Breast epithelium (tissue), 3 donors: ENCODE results near the gene CCSER1.

Source experiments
- CTCF ChIP-seq, 3 donors: fragments of 450-650 bp; IDR thresholded peaks; one replicate each; pipeline ENCODE4 v1.5.1; 2016 to 2017; ENCODE audit warnings: antibody characterized with exemption in 3 of 3, mild to moderate bottlenecking in 3 of 3, moderate library complexity in 3 of 3
- POLR2AphosphoS5 ChIP-seq, 3 donors: sonication (generic); formaldehyde crosslinking; IDR thresholded peaks; one replicate each; pipeline ENCODE4 v1.6.1; 2017; ENCODE audit warnings: antibody characterized with exemption in 3 of 3

DNA sequence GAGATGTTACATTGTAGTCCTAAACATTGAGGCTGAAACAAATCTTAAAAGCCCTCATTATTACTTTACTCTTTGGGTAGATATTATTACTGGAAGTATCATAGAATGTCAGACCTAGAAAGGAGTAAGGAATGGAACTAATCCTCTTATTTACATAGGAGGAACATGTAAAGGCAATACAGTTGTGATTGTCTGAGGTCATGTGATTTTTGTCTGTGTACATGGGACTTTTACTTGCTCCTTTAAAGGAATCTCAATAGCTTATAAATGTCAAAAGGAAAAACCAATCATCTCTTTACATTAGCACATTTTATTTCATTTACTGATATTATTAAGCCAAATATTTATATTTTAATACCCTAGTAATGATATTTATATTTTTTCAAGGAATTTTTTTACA is 568.2 kb downstream of the CCSER1 start:
- TF ChIP-seq CTCF (IDR thresholded peaks at IDR 0.05) (no peak), POLR2AphosphoS5 (IDR thresholded peaks at IDR 0.05) (no peak)
